Astrocyte of the cerebellum (primary cell): ENCODE measurements around the gene PLA2G5.

ENCODE experiments used
- DNase-seq: peaks from one replicate; pipeline ENCODE4 v3.0.0-alpha.2; 2011; ENCODE audit warnings: low read depth
- H3K4me3 ChIP-seq: 2 replicates; pipeline ENCODE4 v1.5.1; 2011; ENCODE audit warnings: mild to moderate bottlenecking, low read depth, low read length, moderate library complexity
- in situ Hi-C: cut with HindIII; loops from 2 replicates; pipeline ENCODE4 v1.10.0; 2017; ENCODE audit warnings: low sequenced_read_pairs
- TF ChIP-seq, protein P1 (sequence below): IDR thresholded peaks from 2 replicates; pipeline ENCODE4 v1.5.1; 2012; ENCODE audit warnings: low read length, low read depth, moderate library complexity, mild to moderate bottlenecking; ENCODE audit errors: missing control alignments

Gene PLA2G5

DNA sequence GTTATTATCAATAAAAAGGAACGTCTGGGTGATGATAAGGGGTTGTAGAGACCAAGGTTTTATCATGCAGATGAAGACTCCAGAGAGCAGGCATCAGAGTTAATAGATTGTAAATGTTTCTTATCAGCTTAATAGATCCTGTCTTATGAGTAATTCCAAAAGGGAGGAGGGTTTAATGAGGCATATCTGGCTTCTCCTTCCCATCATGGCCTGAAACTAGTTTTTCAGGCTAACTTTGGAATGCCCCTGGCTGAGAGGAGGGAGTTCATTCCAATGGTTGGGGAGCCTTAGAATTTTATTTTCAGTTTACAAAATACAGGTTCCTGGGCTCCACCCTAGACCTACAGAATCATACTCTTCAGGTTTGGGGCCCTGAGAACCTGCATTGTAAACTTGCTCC lies 35.9 kb downstream of the PLA2G5 start:
- in situ Hi-C loops: no loop called here
- TF ChIP-seq, protein P1, sequence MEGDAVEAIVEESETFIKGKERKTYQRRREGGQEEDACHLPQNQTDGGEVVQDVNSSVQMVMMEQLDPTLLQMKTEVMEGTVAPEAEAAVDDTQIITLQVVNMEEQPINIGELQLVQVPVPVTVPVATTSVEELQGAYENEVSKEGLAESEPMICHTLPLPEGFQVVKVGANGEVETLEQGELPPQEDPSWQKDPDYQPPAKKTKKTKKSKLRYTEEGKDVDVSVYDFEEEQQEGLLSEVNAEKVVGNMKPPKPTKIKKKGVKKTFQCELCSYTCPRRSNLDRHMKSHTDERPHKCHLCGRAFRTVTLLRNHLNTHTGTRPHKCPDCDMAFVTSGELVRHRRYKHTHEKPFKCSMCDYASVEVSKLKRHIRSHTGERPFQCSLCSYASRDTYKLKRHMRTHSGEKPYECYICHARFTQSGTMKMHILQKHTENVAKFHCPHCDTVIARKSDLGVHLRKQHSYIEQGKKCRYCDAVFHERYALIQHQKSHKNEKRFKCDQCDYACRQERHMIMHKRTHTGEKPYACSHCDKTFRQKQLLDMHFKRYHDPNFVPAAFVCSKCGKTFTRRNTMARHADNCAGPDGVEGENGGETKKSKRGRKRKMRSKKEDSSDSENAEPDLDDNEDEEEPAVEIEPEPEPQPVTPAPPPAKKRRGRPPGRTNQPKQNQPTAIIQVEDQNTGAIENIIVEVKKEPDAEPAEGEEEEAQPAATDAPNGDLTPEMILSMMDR: no peak

DNA sequence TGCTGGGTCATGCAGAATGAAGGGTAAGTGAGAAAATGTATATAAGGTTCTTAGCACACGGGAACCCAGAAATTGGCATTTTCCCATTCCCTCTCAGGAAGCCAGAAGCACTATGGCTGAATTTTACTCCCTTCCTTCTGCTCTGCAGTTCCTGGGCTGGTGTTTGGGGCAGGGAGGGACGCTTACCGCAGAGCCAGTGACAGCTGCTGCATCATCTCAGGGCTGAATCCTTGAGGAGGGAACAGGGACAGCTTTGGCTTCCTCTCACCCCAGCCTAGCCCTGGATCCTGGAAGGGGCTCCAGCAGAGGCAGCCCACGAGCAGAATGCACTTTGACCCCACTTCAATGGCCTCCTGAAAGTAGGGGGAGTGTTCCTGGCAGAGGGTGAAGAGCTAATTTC lies 37.4 kb downstream of the PLA2G5 start:
- no peak overlapping the region for H3K4me3 ChIP-seq
- TF ChIP-seq, protein P1: no peak
- in situ Hi-C loops: no loop called here
- DNase-seq: no peak

More for the DNA sequence above, 35.9 kb downstream of the PLA2G5 start:
- DNase-seq: no peak
- no peak overlapping the region for H3K4me3 ChIP-seq

DNA sequence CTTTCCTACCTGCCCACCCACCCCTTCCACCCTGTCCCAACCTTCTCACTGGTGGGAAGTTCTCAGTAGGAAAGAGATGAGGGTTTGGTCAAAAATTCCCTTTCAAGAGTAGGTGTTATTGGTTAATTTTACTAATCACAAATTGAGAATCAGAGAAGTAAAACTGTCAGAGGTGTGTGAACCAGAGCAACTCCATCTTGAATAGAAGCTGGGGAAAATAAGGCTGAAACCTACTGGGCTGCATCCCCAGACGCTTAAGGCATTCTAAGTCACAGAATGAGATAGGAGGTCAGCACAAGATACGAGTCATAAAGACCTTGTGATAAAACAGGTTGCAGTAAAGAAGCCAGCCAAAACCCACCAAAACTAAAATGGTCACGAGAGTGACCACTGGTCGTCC lies 37.8 kb downstream of the PLA2G5 start:
- no peak overlapping the region for H3K4me3 ChIP-seq
- DNase-seq: no peak
- in situ Hi-C loops: no loop called here
- TF ChIP-seq, protein P1: no peak

DNA sequence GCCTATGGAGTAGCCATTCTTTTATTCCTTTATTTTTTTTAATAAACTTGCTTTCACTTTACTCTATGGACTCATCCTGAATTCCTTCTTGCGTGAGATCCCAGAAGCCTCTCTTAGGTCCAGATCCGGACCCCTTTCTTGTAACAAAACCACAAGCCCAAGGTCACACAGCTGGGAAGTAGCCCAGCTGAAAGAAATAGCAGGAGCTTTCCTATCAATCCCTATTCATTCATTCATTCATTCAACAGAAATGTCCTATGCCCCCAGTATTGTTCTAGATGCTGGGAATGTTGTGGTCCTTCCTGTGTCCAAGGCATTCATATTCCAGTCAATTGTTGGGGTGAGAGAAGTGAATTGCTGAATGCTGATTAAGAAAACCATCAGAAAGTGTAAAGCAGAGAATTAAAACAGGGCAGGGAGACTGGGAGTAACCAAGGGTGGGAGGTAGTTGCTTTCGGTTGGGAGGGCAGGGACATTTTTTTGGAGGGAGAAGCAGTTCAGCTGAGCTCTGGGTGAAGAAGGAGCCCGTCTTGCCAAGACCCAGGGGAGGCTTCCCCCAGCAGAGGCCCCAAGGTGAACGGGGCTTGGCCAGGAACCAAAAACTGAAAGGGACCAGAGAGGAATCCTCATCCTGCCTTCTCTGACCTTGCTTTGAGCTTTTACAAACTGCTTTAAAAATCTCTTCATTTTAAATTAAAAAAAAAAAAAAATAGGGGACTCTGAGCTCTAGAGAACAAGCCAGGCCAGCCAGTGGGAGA lies 38.6 kb downstream of the PLA2G5 start:
- no peak for DNase-seq
- in situ Hi-C loops: no loop called here
- TF ChIP-seq, protein P1: no peak
- no peak overlapping the region for H3K4me3 ChIP-seq

DNA sequence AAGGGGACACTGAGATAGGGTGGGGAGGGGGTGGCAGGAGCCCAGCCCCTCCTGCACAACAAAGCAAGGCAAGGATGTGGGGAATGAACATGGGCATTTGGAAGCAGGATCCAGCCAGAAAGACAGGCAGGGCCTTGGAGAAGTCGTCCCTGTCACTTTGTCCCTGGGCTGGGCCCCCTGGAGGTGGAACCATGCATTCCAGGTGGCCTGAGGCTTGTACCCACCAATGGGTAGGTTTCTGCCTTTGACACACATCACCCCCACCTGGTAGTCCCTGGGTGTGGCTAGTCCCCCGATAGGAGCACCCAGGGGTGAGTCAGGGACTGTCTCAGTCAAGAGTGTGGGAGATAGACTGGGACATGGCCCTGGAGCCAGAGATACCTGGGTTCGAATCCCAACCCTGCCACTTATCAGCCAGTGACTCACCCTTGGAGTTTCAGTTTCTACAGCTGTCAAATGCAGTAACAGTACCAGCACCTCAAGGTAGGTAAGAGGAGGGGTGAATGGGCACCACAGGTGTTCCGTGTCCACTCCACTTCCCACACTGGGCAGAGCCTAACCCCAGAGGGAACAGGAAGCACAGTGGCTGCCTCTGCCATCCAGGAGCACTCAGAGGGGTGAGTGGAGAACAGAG lies 39.3 kb downstream of the PLA2G5 start:
- in situ Hi-C loops: no loop called here
- TF ChIP-seq, protein P1: no peak
- H3K4me3 ChIP-seq: no peak overlapping the region
- no peak for DNase-seq

DNA sequence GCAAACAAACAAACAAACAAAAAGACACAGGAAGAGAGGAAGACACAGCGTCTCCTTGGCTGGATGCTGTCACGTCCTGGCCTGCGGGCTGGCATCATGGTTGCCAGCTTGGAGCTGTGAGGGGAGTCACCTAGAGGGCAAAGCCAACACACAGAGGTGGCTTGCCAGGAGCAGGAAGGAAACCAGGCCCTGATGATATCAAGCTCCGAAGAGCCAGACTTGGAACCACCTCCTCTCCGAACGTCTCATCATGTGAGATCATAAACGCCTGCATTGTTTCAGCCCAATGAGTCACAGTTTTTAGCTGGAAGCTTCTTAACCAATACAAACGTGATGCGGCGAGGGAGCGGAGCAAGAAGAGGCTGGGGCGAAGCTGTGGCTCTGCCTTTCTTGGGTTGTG lies 40.7 kb downstream of the PLA2G5 start:
- no peak for DNase-seq
- H3K4me3 ChIP-seq: no peak overlapping the region
- in situ Hi-C loops: loop anchor here (5.0 kb wide), 1 partner anchor 47 kb away; no protein-coding TSS in a partner anchor
- TF ChIP-seq, protein P1: no peak
